Liver (tissue), 3 donors: ENCODE measurements around the gene NEK5.

Experiments used
- CTCF ChIP-seq: fragments of 150-350 bp; IDR thresholded peaks from 2 replicates; pipeline ENCODE4 v1.5.1; 2017; ENCODE audit warnings: improper control_type of control experiment, low read depth, low read length; ENCODE audit not compliant: missing input control
- FOXA1 ChIP-seq: IDR thresholded peaks from 2 replicates; pipeline ENCODE4 v1.6.1; 2016; ENCODE audit warnings: antibody characterized with exemption
- MAX ChIP-seq: IDR thresholded peaks from 2 replicates; pipeline ENCODE4 v1.6.1; 2016; ENCODE audit warnings: antibody characterized with exemption
- SP1 ChIP-seq: IDR thresholded peaks from 2 replicates; pipeline ENCODE4 v1.6.1; 2018; ENCODE audit warnings: antibody characterized with exemption, mild to moderate bottlenecking
- donor health status: healthy.
- donor health status: healthy.

- TF ChIP-seq SP1 (no peak), MAX (no peak), FOXA1 (no peak), CTCF (no peak)
These were observed 32.3 kb upstream of the NEK5 start for GRCh38 chr13:52161181-52161646.
